GM23338 (cell line): ENCODE results near the gene SLC2A6. TPM values are rescaled to one million over a fixed set of nuclear protein-coding genes. Genes with fewer than 3 reads are reported as not detected.

ENCODE experiments used
- ATAC-seq: fragments of 200-7000 bp; cut with Tn5 transposase; 3 replicates; pipeline ENCODE4 v1.9.1; 2020
- DNase-seq: peaks from one replicate; pipeline ENCODE4 v3.0.0-alpha.2; 2015; ENCODE audit warnings: low spot score
- H2AFZ ChIP-seq: fragments of 200-600 bp; sonication (generic); 2 replicates; pipeline ENCODE4 v1.8.0; 2016; ENCODE audit warnings: antibody characterized with exemption, mild to moderate bottlenecking, moderate library complexity
- H3F3A ChIP-seq: fragments of 200-600 bp; sonication (generic); replicated peaks from 2 replicates; pipeline ENCODE4 v1.8.0; 2017; ENCODE audit warnings: antibody characterized with exemption, mixed run types, low read depth
- H3K27ac ChIP-seq: fragments of 200-600 bp; sonication (generic); 2 replicates; pipeline ENCODE4 v1.6.1; 2016; ENCODE audit warnings: low read depth
- H3K27me3 ChIP-seq: fragments of 200-600 bp; sonication (generic); 2 replicates; pipeline ENCODE4 v1.8.0; 2016; ENCODE audit warnings: mild to moderate bottlenecking, mixed run types, moderate library complexity; ENCODE audit not compliant: insufficient read depth
- H3K36me3 ChIP-seq: fragments of 200-600 bp; sonication (generic); 2 replicates; pipeline ENCODE4 v1.8.0; 2016; ENCODE audit warnings: mild to moderate bottlenecking; ENCODE audit not compliant: insufficient read depth
- H3K4me1 ChIP-seq: fragments of 200-600 bp; sonication (generic); 2 replicates; pipeline ENCODE4 v1.8.0; 2016; ENCODE audit warnings: mild to moderate bottlenecking, moderate library complexity; ENCODE audit not compliant: insufficient read depth
- H3K4me2 ChIP-seq: fragments of 200-600 bp; sonication (generic); 2 replicates; pipeline ENCODE4 v1.7.1; 2017; ENCODE audit warnings: mixed run types
- H3K4me3 ChIP-seq: fragments of 200-600 bp; sonication (generic); 2 replicates; pipeline ENCODE4 v1.6.1; 2016; ENCODE audit warnings: mixed run types
- H3K79me2 ChIP-seq: fragments of 200-600 bp; sonication (generic); replicated peaks from 2 replicates; pipeline ENCODE4 v1.8.0; 2017; ENCODE audit warnings: mild to moderate bottlenecking; ENCODE audit not compliant: insufficient read depth
- H3K9me2 ChIP-seq: fragments of 200-600 bp; sonication (generic); 2 replicates; pipeline ENCODE4 v1.8.0; 2017; ENCODE audit not compliant: insufficient read depth
- H4K20me1 ChIP-seq: fragments of 200-600 bp; sonication (generic); replicated peaks from 2 replicates; pipeline ENCODE4 v1.8.0; 2017; ENCODE audit warnings: mild to moderate bottlenecking; ENCODE audit not compliant: insufficient read depth
- H3K27ac Mint-ChIP-seq: 2 replicates; pipeline ENCODE4 v1.8.0; 2020; ENCODE audit warnings: inconsistent platforms, mild to moderate bottlenecking, moderate library complexity, mixed read lengths
- H3K27me3 Mint-ChIP-seq: 3 replicates; pipeline ENCODE4 v1.8.0; 2022; ENCODE audit warnings: low read depth, mild to moderate bottlenecking, moderate library complexity, mixed read lengths, inconsistent platforms; ENCODE audit not compliant: insufficient read depth, poor library complexity
- H3K36me3 Mint-ChIP-seq: 3 replicates; pipeline ENCODE4 v1.8.0; 2021; ENCODE audit warnings: low read depth, mild to moderate bottlenecking, inconsistent platforms, moderate library complexity, mixed read lengths
- H3K4me1 Mint-ChIP-seq: 3 replicates; pipeline ENCODE4 v1.8.0; 2020; ENCODE audit warnings: mild to moderate bottlenecking, inconsistent platforms, mixed read lengths
- H3K4me3 Mint-ChIP-seq: 3 replicates; pipeline ENCODE4 v1.8.0; 2021; ENCODE audit warnings: moderate library complexity, mild to moderate bottlenecking, inconsistent platforms, mixed read lengths
- H3K9me3 Mint-ChIP-seq: 3 replicates; pipeline ENCODE4 v1.8.0; 2020; ENCODE audit warnings: moderate library complexity, mild to moderate bottlenecking, inconsistent platforms, mixed read lengths
- CTCF ChIP-seq, 2 experiments: fragments of 200-600 bp in 1 of 2; sonication (generic) in 1 of 2; conservative IDR thresholded peaks; 2 replicates each; pipeline versions ENCODE4 v1.5.1 to v1.6.1; 2016 to 2017; ENCODE audit warnings: antibody characterized with exemption in 2 of 2, low read depth in 2 of 2, mild to moderate bottlenecking in 2 of 2, moderate library complexity in 1 of 2
- EZH2 ChIP-seq: fragments of 200-600 bp; sonication (generic); IDR thresholded peaks from one replicate; pipeline ENCODE4 v1.8.0; 2017; ENCODE audit warnings: antibody characterized with exemption, mild to moderate bottlenecking, low read depth; ENCODE audit not compliant: unreplicated experiment
- NANOG ChIP-seq: IDR thresholded peaks from 2 replicates; pipeline ENCODE4 v1.6.1; 2016; ENCODE audit warnings: antibody characterized with exemption, borderline replicate concordance
- POLR2AphosphoS5 ChIP-seq: IDR thresholded peaks from 2 replicates; pipeline ENCODE4 v1.6.1; 2016; ENCODE audit warnings: antibody characterized with exemption, low read depth
- ZNF331 ChIP-seq: fragments of 250-450 bp; sonication (Bioruptor Pico); IDR thresholded peaks from 2 replicates; pipeline ENCODE4 v1.5.0; 2020; ENCODE audit warnings: low read depth, mild to moderate bottlenecking, moderate library complexity
- ZNF462 ChIP-seq: fragments of 250-450 bp; sonication (Bioruptor Pico); IDR thresholded peaks from 2 replicates; pipeline ENCODE4 v1.5.0; 2020; ENCODE audit warnings: mild to moderate bottlenecking, moderate library complexity
- polyA plus RNA-seq: library from polyadenylated mRNA; unstranded; fragments of >200 nt; fragmentation: Nextera tagmentation; extraction: Ambion mirVana; gene quantifications from 2 replicates; pipeline ENCODE4 v1.2.1, GENCODE V29; 2016
- total RNA-seq: library from RNA; depleted of rRNA; stranded (reverse); fragments of >200 nt; shearing (Covaris generic); gene quantifications from 2 replicates; pipeline ENCODE4 v1.2.3, GENCODE V29; 2014

Gene SLC2A6
- total and polyA plus RNA-seq, 2 experiments from 2014 or later: 17.5 to 39.3 TPM

- no peak for TF ChIP-seq ZNF462 (CRISPR knock-in tag)
- no peak for TF ChIP-seq ZNF331 (CRISPR knock-in tag)
- TF ChIP-seq EZH2: no peak
Measured at GRCh38 chr9:133430244-133430643, 48.7 kb downstream of the SLC2A6 start (continued).

GRCh38 chr9:133429641-133430161 lies 49.2 kb downstream of the SLC2A6 start:
- H3K9me2 ChIP-seq: no peaks in the 10 kb centered on the region
- peak overlapping the region; percentile 80 for H3K4me2 ChIP-seq
- peaks cover 6% of the 10 kb centered on the region for H3F3A ChIP-seq
- TF ChIP-seq POLR2AphosphoS5: peak; percentile 38
- TF ChIP-seq CTCF (conservative IDR thresholded peaks at IDR 0.05; ENCODE audit: low read depth in 2 of 2): peak; percentile 59 to 66
- TF ChIP-seq NANOG: no peak
- H3K27ac ChIP-seq: no peak overlapping the region
- Mint-ChIP-seq H3K4me1 (peaks cover 7% of the 10 kb centered on the region; the same call in 2 of the 3 replicates), H3K27ac (no peak overlapping the region), H3K9me3 (peaks cover 15% of the 10 kb centered on the region; the same call in 2 of the 3 replicates), H3K4me3 (peak overlapping the region; percentile 67), H3K27me3 (peaks cover 20% of the 10 kb centered on the region), H3K36me3 (peaks cover 13% of the 10 kb centered on the region)
- H3K4me3 ChIP-seq: peak overlapping the region; percentile 70
- H2AFZ ChIP-seq: peak overlapping the region; percentile 93
- ATAC-seq (peak; percentile 82), DNase-seq (peak; percentile 92)
- no peaks in the 10 kb centered on the region for H3K79me2 ChIP-seq
- no peaks in the 10 kb centered on the region for H3K36me3 ChIP-seq
- peaks cover 4% of the 10 kb centered on the region; the same call in 1 of the 2 replicates for H3K4me1 ChIP-seq
- H3K27me3 ChIP-seq: peaks cover 6% of the 10 kb centered on the region
- H4K20me1 ChIP-seq: no peaks in the 10 kb centered on the region
